HEK293 (cell line): ENCODE results near the gene LFNG.
A peak's percentile ranks its signal among the peaks of the same experiment; 100 is the strongest.

ENCODE experiments used
- CTCF ChIA-PET: fragments of 350-600 bp; formaldehyde crosslinking; extraction: SDS; loops from one replicate; lab custom pipeline; 2021; ENCODE audit warnings: antibody characterized with exemption; lab: Yijun Ruan, JAX
- POLR2A ChIA-PET: fragments of 300-600 bp; formaldehyde crosslinking; extraction: SDS; loops from one replicate; lab custom pipeline; 2020; ENCODE audit warnings: antibody characterized with exemption, inconsistent platforms; lab: Yijun Ruan, JAX
- H3K27ac ChIP-seq: fragments of 200-500 bp; sonication (Bioruptor generic); 2 replicates; pipeline ENCODE4 v1.5.1; 2014; ENCODE audit warnings: low read depth, low read length, control low read depth, inconsistent platforms; ENCODE audit errors: extremely low read depth
- H3K36me3 ChIP-seq, 2 experiments: fragments of 200-500 bp in 1 of 2; sonication (Bioruptor generic) in 1 of 2; 1 replicate in 1 of 2; 2 replicates in 1 of 2; pipeline ENCODE4 v1.5.1; 2014 to 2017; ENCODE audit warnings: inconsistent platforms in 2 of 2, low read length in 2 of 2; ENCODE audit not compliant: control insufficient read depth in 2 of 2, insufficient read depth in 1 of 2
- H3K4me1 ChIP-seq: fragments of 200-500 bp; sonication (Bioruptor generic); 2 replicates; pipeline ENCODE4 v1.5.1; 2014; ENCODE audit warnings: mild to moderate bottlenecking, low read length, inconsistent platforms; ENCODE audit not compliant: control insufficient read depth, insufficient read depth
- H3K4me3 ChIP-seq: 2 replicates; pipeline ENCODE4 v1.5.1; 2011; ENCODE audit warnings: low read depth, mild to moderate bottlenecking, control low read depth, low read length, moderate library complexity
- H3K9me3 ChIP-seq: fragments of 200-500 bp; sonication (Bioruptor generic); 2 replicates; pipeline ENCODE4 v1.5.1; 2014; ENCODE audit warnings: low read depth, low read length, inconsistent platforms; ENCODE audit not compliant: control insufficient read depth, insufficient read depth
- GLI4 ChIP-seq: fragments of 450-650 bp; formaldehyde crosslinking; IDR thresholded peaks from 2 replicates; pipeline ENCODE4 v1.5.1; 2016; ENCODE audit warnings: missing biosample characterization, missing genetic modification characterization
- GLIS2 ChIP-seq: fragments of 450-650 bp; formaldehyde crosslinking; IDR thresholded peaks from 2 replicates; pipeline ENCODE4 v1.5.1; 2016; ENCODE audit warnings: missing biosample characterization, missing genetic modification characterization
- IKZF3 ChIP-seq: fragments of 450-650 bp; IDR thresholded peaks from 2 replicates; pipeline ENCODE4 v1.5.0; 2018; ENCODE audit warnings: missing biosample characterization, mild to moderate bottlenecking, missing genetic modification characterization, moderate library complexity
- KLF10 ChIP-seq: fragments of 450-650 bp; IDR thresholded peaks from 2 replicates; pipeline ENCODE4 v1.5.1; 2018; ENCODE audit warnings: missing biosample characterization, mild to moderate bottlenecking, missing genetic modification characterization
- KLF17 ChIP-seq: fragments of 450-650 bp; formaldehyde crosslinking; IDR thresholded peaks from 2 replicates; pipeline ENCODE4 v1.5.1; 2016; ENCODE audit warnings: missing biosample characterization, missing genetic modification characterization
- SCRT2 ChIP-seq: fragments of 450-650 bp; formaldehyde crosslinking; IDR thresholded peaks from 2 replicates; pipeline ENCODE4 v1.5.1; 2016; ENCODE audit warnings: missing biosample characterization, missing genetic modification characterization
- SP2 ChIP-seq: fragments of 450-650 bp; formaldehyde crosslinking; IDR thresholded peaks from 2 replicates; pipeline ENCODE4 v1.5.1; 2016; ENCODE audit warnings: missing biosample characterization, missing genetic modification characterization
- ZBTB21 ChIP-seq: fragments of 450-650 bp; formaldehyde crosslinking; IDR thresholded peaks from 2 replicates; pipeline ENCODE4 v1.5.1; 2017; ENCODE audit warnings: missing biosample characterization, missing genetic modification characterization
- ZBTB26 ChIP-seq: fragments of 450-650 bp; formaldehyde crosslinking; optimal IDR thresholded peaks from 2 replicates; pipeline ENCODE3; 2016; ENCODE audit warnings: missing biosample characterization, mild to moderate bottlenecking, missing genetic modification characterization
- ZFHX2 ChIP-seq: fragments of 450-650 bp; formaldehyde crosslinking; conservative IDR thresholded peaks from 2 replicates; pipeline ENCODE4 v1.5.1; 2016; ENCODE audit warnings: missing biosample characterization, missing genetic modification characterization
- ZNF114 ChIP-seq: fragments of 450-650 bp; formaldehyde crosslinking; IDR thresholded peaks from 2 replicates; pipeline ENCODE4 v1.5.0; 2017; ENCODE audit warnings: missing biosample characterization, missing genetic modification characterization
- ZNF132 ChIP-seq: fragments of 450-650 bp; formaldehyde crosslinking; IDR thresholded peaks from 2 replicates; pipeline ENCODE4 v1.5.1; 2017; ENCODE audit warnings: missing biosample characterization, missing genetic modification characterization, borderline replicate concordance
- ZNF146 ChIP-seq: fragments of 450-650 bp; formaldehyde crosslinking; IDR thresholded peaks from 2 replicates; pipeline ENCODE4 v1.5.1; 2016; ENCODE audit warnings: missing biosample characterization, missing genetic modification characterization
- ZNF155 ChIP-seq: fragments of 450-650 bp; formaldehyde crosslinking; IDR thresholded peaks from 2 replicates; pipeline ENCODE4 v1.5.1; 2016; ENCODE audit warnings: missing biosample characterization, missing genetic modification characterization
- ZNF19 ChIP-seq: fragments of 450-650 bp; formaldehyde crosslinking; IDR thresholded peaks from 2 replicates; pipeline ENCODE4; 2016; ENCODE audit warnings: missing biosample characterization, missing genetic modification characterization, low read depth
- ZNF239 ChIP-seq: fragments of 450-650 bp; formaldehyde crosslinking; IDR thresholded peaks from 2 replicates; pipeline ENCODE4 v1.5.1; 2016; ENCODE audit warnings: missing biosample characterization, missing genetic modification characterization
- ZNF280C ChIP-seq: fragments of 450-650 bp; formaldehyde crosslinking; IDR thresholded peaks from 2 replicates; pipeline ENCODE4 v1.5.1; 2016; ENCODE audit warnings: missing biosample characterization, missing genetic modification characterization
- ZNF391 ChIP-seq: fragments of 450-650 bp; formaldehyde crosslinking; IDR thresholded peaks from 2 replicates; pipeline ENCODE4 v1.5.1; 2016; ENCODE audit warnings: low read depth, missing biosample characterization, missing genetic modification characterization, borderline replicate concordance
- ZNF521 ChIP-seq: fragments of 450-650 bp; formaldehyde crosslinking; IDR thresholded peaks from 2 replicates; pipeline ENCODE4 v1.5.1; 2017; ENCODE audit warnings: missing biosample characterization, mild to moderate bottlenecking, missing genetic modification characterization
- ZNF549 ChIP-seq: fragments of 450-650 bp; IDR thresholded peaks from 2 replicates; pipeline ENCODE4 v1.5.1; 2018; ENCODE audit warnings: missing biosample characterization, missing genetic modification characterization, mild to moderate bottlenecking, inconsistent platforms, moderate library complexity
- ZNF654 ChIP-seq: fragments of 450-650 bp; formaldehyde crosslinking; IDR thresholded peaks from 2 replicates; pipeline ENCODE4 v1.5.1; 2016; ENCODE audit warnings: low read depth, missing biosample characterization, missing genetic modification characterization
- ZNF837 ChIP-seq: fragments of 450-650 bp; formaldehyde crosslinking; IDR thresholded peaks from 2 replicates; pipeline ENCODE4 v1.5.1; 2016; ENCODE audit warnings: missing biosample characterization, missing genetic modification characterization

LFNG gene

GRCh38 chr7:2472739-2473138, 46.8 kb upstream of the LFNG start (continued):
- no peak for TF ChIP-seq ZNF280C (tag by site-specific recombination)
- no peak for TF ChIP-seq KLF10 (tag by site-specific recombination)
- no peak for TF ChIP-seq ZNF837 (tag by site-specific recombination)
- no peak for TF ChIP-seq SP2 (tag by site-specific recombination)
- TF ChIP-seq ZNF146 (tag by site-specific recombination), result no peak
- TF ChIP-seq ZNF155 (tag by site-specific recombination), result no peak
- no peak for TF ChIP-seq ZNF391 (tag by site-specific recombination)
- TF ChIP-seq ZNF549 (tag by site-specific recombination), result no peak
- TF ChIP-seq ZNF654, result no peak
- no peak for TF ChIP-seq ZBTB21 (tag by site-specific recombination)
- TF ChIP-seq ZNF239 (tag by site-specific recombination), result no peak
- TF ChIP-seq ZFHX2, result no peak
- TF ChIP-seq GLIS2 (tag by site-specific recombination), result no peak

- CTCF ChIA-PET, result interaction anchor here (0.5 kb wide), 1 partner anchor 27 kb away, joined by 3 read pairs; no protein-coding TSS in a partner anchor
- H3K9me3 ChIP-seq, result no peaks in the 10 kb centered on the region
- no peak overlapping the region for H3K27ac ChIP-seq
- no peaks in the 10 kb centered on the region for H3K4me1 ChIP-seq
- H3K36me3 ChIP-seq, result no peaks in the 10 kb centered on the region
- TF ChIP-seq ZBTB26 (tag by site-specific recombination), result no peak
- peak; percentile 64 for TF ChIP-seq SCRT2 (tag by site-specific recombination)
- no peak overlapping the region for H3K4me3 ChIP-seq
- POLR2A ChIA-PET, result no interaction called here
Observed at GRCh38 chr7:2473496-2474180, 45.9 kb upstream of the LFNG start.

- Histone ChIP-seq H3K4me1 (no peaks in the 10 kb centered on the region), H3K4me3 (no peak overlapping the region), H3K36me3 (no peaks in the 10 kb centered on the region), H3K27ac (no peak overlapping the region), H3K9me3 (no peaks in the 10 kb centered on the region)
- ChIA-PET CTCF (no interaction called here), POLR2A (no interaction called here)
- TF ChIP-seq ZNF132 (tag by site-specific recombination) (no peak), ZNF521 (tag by site-specific recombination) (no peak), ZNF19 (tag by site-specific recombination) (no peak), KLF17 (tag by site-specific recombination) (no peak), IKZF3 (no peak), GLI4 (tag by site-specific recombination) (no peak), ZNF114 (no peak)
Observed at GRCh38 chr7:2474224-2474623, 45.4 kb upstream of the LFNG start.
